ENCODE measurements around the gene PRELID2.
"Not testable (repeated sequence)": the region's sequence is repeated elsewhere in the genome, so short reads cannot be mapped to it uniquely, and the experiment has no call there.

PRELID2 gene

DNA sequence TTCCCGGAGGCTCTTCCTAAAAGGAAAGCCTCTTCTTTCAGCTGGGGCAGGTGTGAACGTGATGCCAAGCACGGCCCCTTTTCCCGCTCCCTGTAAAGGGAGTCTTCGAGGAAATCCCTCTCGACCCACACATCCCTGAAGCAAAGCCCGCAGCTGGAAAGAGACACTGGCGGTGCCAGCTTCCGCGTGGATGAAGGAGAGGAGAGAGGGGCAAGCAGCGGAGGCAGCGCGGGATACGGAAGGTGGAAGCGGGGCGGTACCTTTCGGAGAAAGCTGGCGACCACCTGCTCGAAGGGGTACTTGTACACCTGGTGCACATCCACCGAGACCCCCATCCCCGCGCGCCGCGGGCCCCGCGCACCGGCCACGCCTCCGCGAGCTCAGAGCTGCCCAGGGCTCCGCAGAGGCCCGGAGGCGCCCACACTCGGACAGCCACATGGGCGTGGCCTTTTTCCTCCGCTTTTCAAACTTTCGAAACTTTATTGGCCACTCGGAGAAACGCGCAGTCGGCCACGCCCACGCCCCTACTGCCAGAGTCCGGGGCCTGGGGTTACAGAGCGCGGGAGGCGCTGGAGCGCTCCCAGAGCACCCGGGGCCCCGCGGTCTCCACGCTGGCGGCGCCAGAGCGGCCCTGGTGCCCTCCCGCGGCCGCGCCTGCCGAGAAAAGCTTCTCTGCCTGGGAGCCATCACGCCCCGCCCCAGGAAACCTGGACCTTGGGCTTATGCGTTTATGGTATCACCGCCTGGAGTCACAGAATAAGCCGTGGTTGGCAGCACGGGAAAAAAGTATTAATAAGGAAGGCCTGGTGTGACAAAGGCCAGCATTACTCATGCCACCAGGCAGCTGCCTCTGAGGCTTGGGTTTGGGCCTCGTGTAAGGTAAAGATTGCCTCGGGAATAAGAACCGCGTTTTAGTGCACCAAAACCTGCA, at the start of gene PRELID2:
Gene PRELID2, minus strand, starts transcription at position 426 of the 931 bp plus-strand sequence. Its CDS starts 91 bp downstream, at position 335.
- DNase-seq (ENCODE audit: low spot score) = peak; percentile 61

DNA sequence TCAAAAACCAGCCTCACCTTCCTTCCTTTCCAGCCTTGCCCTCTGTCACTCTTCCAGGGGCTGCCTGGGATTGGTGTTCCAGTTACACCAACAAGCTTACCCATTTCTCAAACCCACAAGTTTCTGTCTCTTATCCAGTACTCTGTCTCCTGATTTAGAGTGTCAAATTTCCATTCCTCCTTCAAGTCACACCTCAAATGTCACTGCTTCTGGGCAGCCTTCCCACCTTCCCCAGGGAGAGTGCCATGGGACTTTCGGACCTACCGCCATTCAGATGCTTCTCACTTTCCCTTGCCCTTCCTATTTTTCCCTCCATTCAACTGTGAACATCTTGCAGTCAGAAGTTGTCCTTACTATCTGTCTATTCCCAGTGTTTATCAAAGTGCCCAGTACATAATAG, 39.6 kb upstream of the PRELID2 start:
- DNase-seq (ENCODE audit: low spot score) = no peak

GRCh38 chr5:145872914-145873313, 37.8 kb upstream of the PRELID2 start, which contains the start of gene GRXCR2:
GRXCR2 (minus strand) TSS chr5:145873014; CDS start chr5:145872968, 46 bp downstream.
- DNase-seq (ENCODE audit: low spot score) = no peak

- no peak for DNase-seq (ENCODE audit: low spot score)
Measured at GRCh38 chr5:145872486-145872885, 37.3 kb upstream of the PRELID2 start.

DNA sequence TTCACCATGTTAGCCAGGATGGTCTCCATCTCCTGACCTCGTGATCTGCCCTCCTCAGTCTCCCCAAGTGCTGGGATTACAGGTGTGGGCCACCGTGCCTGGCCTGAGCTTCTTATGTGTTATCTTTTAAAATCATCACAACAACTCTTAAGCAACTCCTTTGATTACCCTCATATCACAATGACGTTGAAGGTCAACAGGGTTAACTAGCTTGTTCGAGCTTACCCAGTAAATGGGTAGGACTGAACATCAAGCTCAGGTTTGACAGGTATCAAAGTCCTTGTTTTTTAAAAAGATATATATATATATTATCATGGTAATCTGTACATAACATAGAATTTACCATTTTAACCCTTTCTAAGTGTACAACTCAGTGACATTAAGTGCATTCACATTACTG, 34.6 kb upstream of the PRELID2 start:
- DNase-seq (ENCODE audit: low spot score) = no peak

- DNase-seq (ENCODE audit: low spot score) = no peak
Measured at GRCh38 chr5:145867806-145868205, 32.7 kb upstream of the PRELID2 start.

DNA sequence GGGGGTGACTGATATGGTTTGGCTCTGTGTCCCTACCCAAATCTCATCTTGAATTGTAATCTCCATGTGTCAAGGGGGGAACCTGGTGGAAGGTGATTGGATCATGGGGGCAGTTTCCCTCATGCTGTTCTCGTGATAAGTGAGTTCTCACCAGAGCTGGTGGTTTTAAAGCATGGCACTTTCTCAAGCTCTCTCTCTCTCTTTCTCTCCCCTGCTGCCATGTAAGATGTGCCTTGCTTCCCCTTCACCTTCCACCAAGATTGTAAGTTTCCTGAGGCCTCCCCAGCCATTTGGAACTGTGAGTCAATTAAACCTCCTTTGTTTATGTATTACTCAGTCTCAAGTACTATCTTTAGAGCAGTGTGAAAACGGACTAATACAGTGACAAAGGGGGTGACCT, 29.3 kb upstream of the PRELID2 start:
- DNase-seq (ENCODE audit: low spot score) = not testable (repeated sequence)

- no peak for DNase-seq (ENCODE audit: low spot score)
Measured at GRCh38 chr5:145863003-145863402, 27.9 kb upstream of the PRELID2 start.

- DNase-seq (ENCODE audit: low spot score) = no peak
Measured at GRCh38 chr5:145859897-145860296, 24.8 kb upstream of the PRELID2 start.

DNA sequence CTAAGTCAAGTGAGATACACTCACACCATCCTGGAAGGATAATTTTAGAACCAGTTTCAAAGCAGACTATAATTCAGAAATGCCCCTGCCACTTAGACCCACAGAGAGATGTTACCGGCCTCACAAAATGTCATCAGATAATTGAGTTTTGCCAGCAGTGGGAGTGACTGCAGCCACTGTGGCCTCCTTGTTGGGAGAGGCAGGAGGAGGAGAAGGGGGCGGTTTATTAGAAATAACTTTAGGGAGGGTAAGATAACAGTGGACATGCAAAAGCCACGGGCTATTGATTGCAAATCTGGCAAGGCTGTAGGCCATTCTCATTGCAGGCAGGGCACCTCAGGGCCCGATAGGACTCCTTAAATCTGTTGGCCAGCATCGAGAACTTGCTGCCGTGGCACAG, 24.3 kb upstream of the PRELID2 start:
- no peak for DNase-seq (ENCODE audit: low spot score)

- DNase-seq (ENCODE audit: low spot score) = no peak
Measured at GRCh38 chr5:145858959-145859358, 23.8 kb upstream of the PRELID2 start.

- DNase-seq (ENCODE audit: low spot score) = peak; percentile 40
Measured at GRCh38 chr5:145856285-145856818, 21.2 kb upstream of the PRELID2 start.

DNA sequence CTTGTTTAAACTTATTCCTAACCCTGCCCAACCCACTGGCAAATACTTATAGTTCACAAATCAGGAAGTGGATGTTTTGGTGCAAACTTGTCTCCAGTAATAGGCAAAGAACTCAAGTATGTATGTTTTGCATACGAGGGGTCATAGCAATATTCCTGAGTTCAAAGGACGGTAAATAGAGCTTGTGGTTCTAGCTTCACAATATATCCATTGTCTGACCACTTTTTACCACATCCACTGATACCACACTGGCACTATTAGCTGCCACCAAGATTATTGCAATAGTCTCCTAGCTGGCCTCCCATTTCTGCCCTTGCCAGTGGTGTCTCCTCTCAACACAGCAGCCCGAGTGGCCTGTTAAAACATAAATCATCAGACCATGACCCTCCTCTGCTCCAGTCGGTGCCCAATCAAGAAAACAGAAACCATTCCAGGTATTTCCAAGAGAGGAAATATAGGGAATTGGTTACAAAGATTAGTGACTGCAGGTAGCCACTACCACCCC, 20.7 kb upstream of the PRELID2 start:
- no peak for DNase-seq (ENCODE audit: low spot score)

DNA sequence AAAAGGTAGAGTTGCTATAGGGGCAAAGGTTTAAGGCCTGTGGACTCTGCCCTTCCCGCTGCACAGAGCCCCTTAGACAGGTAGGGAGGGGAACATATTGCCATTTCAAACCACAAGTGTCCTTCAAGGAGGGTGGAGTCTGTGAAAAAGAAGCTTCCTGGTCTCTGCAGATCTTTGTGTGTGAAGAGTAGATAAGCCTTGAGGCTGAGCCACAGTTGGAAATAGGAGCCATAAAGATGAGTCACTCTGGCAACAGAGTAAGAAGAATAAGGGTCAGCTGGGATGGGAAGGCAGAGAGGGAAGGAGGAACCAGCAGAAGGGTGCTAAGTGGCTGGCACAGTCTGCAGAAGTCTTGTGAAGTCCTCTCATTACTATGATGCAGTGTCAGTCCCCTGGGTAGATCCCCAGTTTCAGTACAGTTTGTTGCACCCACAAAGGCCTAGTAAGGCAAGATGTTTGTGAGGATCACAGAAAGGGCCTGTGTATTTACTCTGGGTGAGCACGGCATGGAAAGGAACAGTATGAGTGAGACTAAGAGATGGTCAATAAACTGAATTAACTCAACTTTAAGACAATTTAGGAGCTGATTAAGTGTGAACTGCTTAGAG, 19.6 kb upstream of the PRELID2 start:
- peak; percentile 38 for DNase-seq (ENCODE audit: low spot score)

- DNase-seq (ENCODE audit: low spot score) = no peak
Measured at GRCh38 chr5:145853781-145854376, 18.7 kb upstream of the PRELID2 start.

DNA sequence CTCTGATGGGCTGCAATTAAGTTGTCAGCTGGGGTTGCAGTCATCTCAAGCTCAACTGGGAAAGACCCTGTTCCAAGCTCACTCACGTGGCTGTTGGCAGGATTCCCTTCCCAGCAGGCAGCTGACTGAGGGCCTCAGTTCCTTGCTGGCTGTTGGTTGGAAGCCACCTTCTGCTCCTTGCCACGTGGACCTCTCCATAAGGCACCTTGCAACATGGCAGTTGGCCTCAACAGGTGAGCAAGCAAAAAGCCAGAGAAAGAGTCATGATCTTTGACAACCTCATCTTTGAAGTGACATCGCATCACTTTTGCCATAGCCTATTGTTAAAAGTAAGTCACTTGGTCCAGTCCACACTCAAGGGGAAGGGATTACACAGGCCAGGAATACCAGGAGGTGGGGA, 17.8 kb upstream of the PRELID2 start:
- DNase-seq (ENCODE audit: low spot score) = no peak

GRCh38 chr5:145848854-145849253, 13.7 kb upstream of the PRELID2 start:
- no peak for DNase-seq (ENCODE audit: low spot score)

DNA sequence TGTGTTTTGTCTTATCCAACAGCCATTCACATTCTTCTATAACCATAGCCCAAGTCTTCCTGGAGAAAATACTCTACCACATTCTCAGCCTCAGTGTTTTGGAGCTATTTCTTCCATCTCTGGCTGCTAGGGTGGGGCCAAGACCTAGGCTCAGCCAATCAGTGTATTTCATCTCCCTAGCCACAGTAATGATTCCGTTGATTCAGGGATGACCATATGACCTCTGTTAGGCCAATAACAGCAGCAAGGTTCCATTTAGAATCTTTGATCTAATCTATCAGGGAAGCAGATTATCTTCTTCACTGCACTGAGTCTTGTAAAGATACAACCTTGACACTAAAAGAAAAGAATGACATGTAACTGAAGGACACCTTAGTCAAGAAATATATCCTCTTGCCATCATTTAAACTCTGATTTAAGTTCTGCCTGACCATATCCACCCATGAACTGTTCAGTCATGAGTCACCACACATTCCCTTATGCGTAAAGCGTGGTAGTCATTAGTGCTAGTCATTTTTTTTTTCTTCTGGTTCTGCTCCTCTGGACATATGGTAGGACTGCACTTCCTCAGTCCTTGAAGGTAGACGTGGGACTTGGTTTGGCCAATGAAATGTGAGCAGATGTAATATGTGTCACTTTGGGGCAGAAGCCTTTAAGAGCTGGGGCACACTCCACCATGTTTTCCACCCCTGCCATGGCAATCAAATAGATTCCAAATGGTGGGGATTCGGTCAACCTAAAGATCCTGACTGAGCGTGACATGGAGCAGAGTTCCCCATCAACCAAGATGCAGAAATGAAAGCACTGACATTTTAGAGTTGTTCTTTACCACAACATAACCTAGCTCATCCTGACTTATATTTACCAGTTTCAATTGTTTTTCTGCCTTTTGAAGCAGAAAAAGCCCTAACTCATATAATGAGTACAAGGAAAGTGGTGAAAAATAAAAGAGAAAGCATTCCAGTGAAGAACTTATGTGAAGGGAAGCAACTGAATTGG, 12.7 kb upstream of the PRELID2 start:
- DNase-seq (ENCODE audit: low spot score) = peak; percentile 60

GRCh38 chr5:145846081-145846480, 10.9 kb upstream of the PRELID2 start:
- DNase-seq (ENCODE audit: low spot score) = no peak

- no peak for DNase-seq (ENCODE audit: low spot score)
Measured at GRCh38 chr5:145841299-145841698, 6.2 kb upstream of the PRELID2 start.

Measured in hepatic stellate cell (primary cell).